ENCODE measurements around the gene OPN3.
"Not testable (repeated sequence)": the region's sequence is repeated elsewhere in the genome, so short reads cannot be mapped to it uniquely, and the experiment has no call there.

Gene OPN3

GRCh38 chr1:241678536-241678935 is 38.4 kb upstream of the OPN3 start:
- no peak overlapping the region for H3K4me3 ChIP-seq (replicated peaks; ENCODE audit: low read depth, low read length)
- TF ChIP-seq, protein P1, sequence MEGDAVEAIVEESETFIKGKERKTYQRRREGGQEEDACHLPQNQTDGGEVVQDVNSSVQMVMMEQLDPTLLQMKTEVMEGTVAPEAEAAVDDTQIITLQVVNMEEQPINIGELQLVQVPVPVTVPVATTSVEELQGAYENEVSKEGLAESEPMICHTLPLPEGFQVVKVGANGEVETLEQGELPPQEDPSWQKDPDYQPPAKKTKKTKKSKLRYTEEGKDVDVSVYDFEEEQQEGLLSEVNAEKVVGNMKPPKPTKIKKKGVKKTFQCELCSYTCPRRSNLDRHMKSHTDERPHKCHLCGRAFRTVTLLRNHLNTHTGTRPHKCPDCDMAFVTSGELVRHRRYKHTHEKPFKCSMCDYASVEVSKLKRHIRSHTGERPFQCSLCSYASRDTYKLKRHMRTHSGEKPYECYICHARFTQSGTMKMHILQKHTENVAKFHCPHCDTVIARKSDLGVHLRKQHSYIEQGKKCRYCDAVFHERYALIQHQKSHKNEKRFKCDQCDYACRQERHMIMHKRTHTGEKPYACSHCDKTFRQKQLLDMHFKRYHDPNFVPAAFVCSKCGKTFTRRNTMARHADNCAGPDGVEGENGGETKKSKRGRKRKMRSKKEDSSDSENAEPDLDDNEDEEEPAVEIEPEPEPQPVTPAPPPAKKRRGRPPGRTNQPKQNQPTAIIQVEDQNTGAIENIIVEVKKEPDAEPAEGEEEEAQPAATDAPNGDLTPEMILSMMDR (IDR thresholded peaks at IDR 0.05; ENCODE audit: low read depth, low read length, missing control alignments) = no peak
- DNase-seq (ENCODE audit: extremely low read depth, low read depth) = no peak

DNA sequence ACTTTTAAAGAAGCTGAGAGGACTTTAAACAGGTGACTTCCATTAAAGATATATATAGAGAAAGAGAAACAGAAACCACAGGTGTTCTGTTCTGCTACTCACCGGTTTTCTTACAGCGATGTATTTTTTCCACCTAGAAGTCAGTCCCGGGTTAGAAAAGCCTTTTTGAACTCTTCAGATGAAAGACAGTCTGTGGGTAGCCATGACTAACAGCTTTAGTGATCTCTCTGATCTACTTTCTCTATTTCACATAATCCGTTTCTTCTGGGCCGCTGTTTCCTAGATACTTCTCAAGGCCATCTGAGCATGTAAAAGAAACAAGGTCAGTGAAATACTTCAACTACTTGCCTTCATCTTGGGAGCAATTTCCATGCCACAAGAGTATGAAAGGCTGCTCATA is 37.0 kb upstream of the OPN3 start:
- TF ChIP-seq, protein P1 (IDR thresholded peaks at IDR 0.05; ENCODE audit: low read depth, low read length, missing control alignments) = no peak
- no peak for DNase-seq (ENCODE audit: extremely low read depth, low read depth)
- H3K4me3 ChIP-seq (replicated peaks; ENCODE audit: low read depth, low read length) = no peak overlapping the region

- no peak overlapping the region for H3K4me3 ChIP-seq (replicated peaks; ENCODE audit: low read depth, low read length)
- TF ChIP-seq, protein P1 (IDR thresholded peaks at IDR 0.05; ENCODE audit: low read depth, low read length, missing control alignments) = no peak
- DNase-seq (ENCODE audit: extremely low read depth, low read depth) = no peak
These were observed 35.8 kb upstream of the OPN3 start for GRCh38 chr1:241675983-241676382.

DNA sequence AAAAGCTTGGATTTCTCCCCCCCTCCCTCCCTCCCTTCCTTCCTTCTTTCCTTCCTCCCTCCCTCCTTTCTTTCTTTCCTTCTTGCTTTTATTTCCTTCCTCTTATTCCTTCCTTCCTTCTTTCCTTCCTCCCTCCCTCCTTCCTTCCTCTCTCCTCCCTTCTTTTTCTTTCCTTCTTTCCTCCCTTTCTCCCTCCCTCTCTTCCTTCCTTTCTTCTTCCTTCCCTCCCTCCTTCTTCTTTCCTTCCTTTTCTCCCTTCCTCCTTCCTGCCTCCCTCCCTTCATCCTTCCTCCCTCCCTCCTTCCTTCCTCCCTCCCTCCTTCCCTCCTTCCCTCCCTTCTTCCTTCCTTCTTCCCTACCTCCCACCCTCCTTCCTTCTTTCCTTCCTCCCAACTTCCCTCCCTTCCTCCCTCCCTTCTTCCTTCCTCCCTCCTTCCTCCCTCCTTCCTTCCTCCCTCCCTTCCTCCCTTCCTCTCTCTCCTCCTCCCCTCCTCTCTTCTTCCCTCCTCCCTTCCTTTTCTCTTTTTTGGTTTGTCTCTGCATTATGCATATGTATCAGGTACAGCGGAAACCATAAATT is 34.7 kb upstream of the OPN3 start:
- no peak overlapping the region for H3K4me3 ChIP-seq (replicated peaks; ENCODE audit: low read depth, low read length)
- no peak for DNase-seq (ENCODE audit: extremely low read depth, low read depth)
- TF ChIP-seq, protein P1 (IDR thresholded peaks at IDR 0.05; ENCODE audit: low read depth, low read length, missing control alignments) = no peak

DNA sequence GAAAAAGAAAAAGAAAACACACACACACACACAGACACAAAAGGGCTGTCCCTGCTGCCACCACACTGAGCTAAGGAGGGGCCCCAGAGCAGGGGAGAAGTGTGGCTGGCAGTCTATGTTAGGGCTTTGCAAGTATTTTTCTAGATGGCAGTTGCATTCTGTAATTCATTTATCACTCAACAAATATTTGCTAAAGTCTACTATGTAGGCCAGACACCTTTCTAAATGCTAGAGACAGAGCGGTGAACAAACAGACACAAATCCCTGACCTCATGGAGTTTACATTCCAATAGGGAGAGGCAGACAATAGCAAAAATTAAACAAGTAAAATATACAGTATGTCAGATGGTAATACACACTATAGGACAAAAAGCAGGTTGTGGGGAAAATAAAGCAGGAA is 32.1 kb upstream of the OPN3 start:
- TF ChIP-seq, protein P1 (IDR thresholded peaks at IDR 0.05; ENCODE audit: low read depth, low read length, missing control alignments) = no peak
- H3K4me3 ChIP-seq (replicated peaks; ENCODE audit: low read depth, low read length) = no peak overlapping the region
- no peak for DNase-seq (ENCODE audit: extremely low read depth, low read depth)

GRCh38 chr1:241666419-241666818 is 26.2 kb upstream of the OPN3 start:
- no peak for DNase-seq (ENCODE audit: extremely low read depth, low read depth)
- TF ChIP-seq, protein P1 (IDR thresholded peaks at IDR 0.05; ENCODE audit: low read depth, low read length, missing control alignments) = no peak
- H3K4me3 ChIP-seq (replicated peaks; ENCODE audit: low read depth, low read length) = no peak overlapping the region

- no peak overlapping the region for H3K4me3 ChIP-seq (replicated peaks; ENCODE audit: low read depth, low read length)
- DNase-seq (ENCODE audit: extremely low read depth, low read depth) = no peak
- TF ChIP-seq, protein P1 (IDR thresholded peaks at IDR 0.05; ENCODE audit: low read depth, low read length, missing control alignments) = no peak
These were observed 20.3 kb upstream of the OPN3 start for GRCh38 chr1:241660424-241660972.

DNA sequence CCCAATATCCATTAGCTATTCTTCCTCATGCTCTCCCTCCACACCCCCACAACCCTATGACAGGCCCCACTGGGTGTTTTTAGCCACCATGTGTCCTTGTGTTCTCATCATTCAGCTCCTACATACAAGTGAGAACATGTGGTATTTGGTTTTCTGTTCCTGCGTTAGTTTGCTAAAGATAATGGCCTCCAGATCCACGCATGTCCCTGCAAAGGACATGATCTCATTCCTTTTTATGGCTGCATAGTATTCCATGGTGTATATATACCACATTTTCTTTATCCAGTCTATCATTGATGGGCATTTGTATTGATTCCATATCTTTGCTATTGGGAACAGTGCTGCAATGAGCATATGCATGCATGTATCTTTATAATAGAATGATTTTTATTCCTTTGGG is 18.8 kb upstream of the OPN3 start:
- H3K4me3 ChIP-seq (replicated peaks; ENCODE audit: low read depth, low read length); DNase-seq (ENCODE audit: extremely low read depth, low read depth): not testable (repeated sequence)
